ENCODE measurements around the gene TCEAL3. TPM values are rescaled to one million over a fixed set of nuclear protein-coding genes. Genes with fewer than 3 reads are reported as not detected.

Gene TCEAL3
- 9.8 and 10.6 TPM in 2 replicates for total RNA-seq

GRCh38 chrX:103607364-103608305 is at the start of gene TCEAL3:
TSS of gene TCEAL3 (plus strand) at chrX:103607963. CDS start at chrX:103609065, 1,102 bp downstream.

GRCh38 chrX:103585411-103586313 is 22.1 kb upstream of the TCEAL3 start, which contains the start of gene TCEAL4:
TSS of gene TCEAL4 (plus strand) at chrX:103585515. CDS start at chrX:103586676, 1,161 bp downstream.

GRCh38 chrX:103628386-103629317 is 20.9 kb downstream of the TCEAL3 start, which contains the start of gene TCEAL1:
TSS of gene TCEAL1 (plus strand) at chrX:103628975. CDS start at chrX:103629917, 942 bp downstream.

Other genes starting within 250 kb of the TCEAL3 start
- gene BEX3, start 231.4 kb upstream of the TCEAL3 start, total RNA-seq, result 157 and 193 TPM in 2 replicates
- gene RAB40A, start 88.5 kb upstream of the TCEAL3 start, total RNA-seq, result 0.14 and 0.27 TPM in 2 replicates
- gene TCEAL4, start 22.4 kb upstream of the TCEAL3 start, total RNA-seq, result 36.5 and 36.7 TPM in 2 replicates
- 22.4 and 23.1 TPM in 2 replicates for gene TCEAL1, start 21.0 kb downstream of the TCEAL3 start, total RNA-seq
- gene MORF4L2, start 78.7 kb downstream of the TCEAL3 start, total RNA-seq, result 941 and 964 TPM in 2 replicates
- gene TMEM31, start 102.9 kb downstream of the TCEAL3 start, total RNA-seq, result not detected in 2 replicates
- not detected in 2 replicates for gene PLP1, start 168.9 kb downstream of the TCEAL3 start, total RNA-seq
- gene RAB9B, start 224.3 kb downstream of the TCEAL3 start, total RNA-seq, result 0.40 and 0.50 TPM in 2 replicates

Data from thoracic aorta endothelial cell (primary cell).